ENCODE data around the gene CHPF.

Gene CHPF

DNA sequence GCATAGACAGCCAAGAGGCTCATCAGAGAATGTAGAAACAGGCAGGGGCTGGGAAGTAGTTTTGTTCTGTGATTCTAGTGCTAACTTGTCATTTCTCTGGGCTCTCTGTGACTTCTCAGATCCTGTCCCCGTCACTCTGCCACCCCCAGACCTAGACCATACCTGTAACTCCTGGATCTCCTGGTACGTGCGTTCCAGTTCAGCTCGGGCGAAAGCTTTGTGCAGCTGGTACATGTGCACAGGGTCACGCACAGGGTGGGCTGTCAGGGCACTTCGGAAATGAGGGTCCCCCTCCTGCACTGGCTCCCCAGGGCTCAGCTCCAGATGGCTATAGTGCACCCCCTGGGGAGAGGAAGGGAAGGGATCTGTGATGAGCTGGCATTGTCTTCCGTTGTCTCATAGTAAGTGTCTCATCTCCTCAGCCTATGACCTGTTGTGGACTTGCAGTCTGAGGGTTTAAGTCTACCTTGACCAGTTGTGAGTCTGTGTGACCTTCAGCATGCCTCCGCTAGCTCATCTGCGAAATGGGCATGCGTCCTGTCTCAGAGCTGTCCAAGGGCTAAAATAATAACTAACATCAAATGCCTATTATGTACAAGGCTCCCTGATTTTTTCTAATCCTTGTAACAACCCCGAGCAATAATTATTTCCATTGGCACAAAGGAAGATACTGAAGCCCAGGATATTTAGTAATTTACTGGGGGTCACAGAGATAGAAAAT is 2.7 kb downstream of the CHPF start:
- Histone ChIP-seq H3K9me3 (ENCODE audit: control insufficient read depth, low read length) (no peaks in the 10 kb centered on the region), H3K36me3 (ENCODE audit: control insufficient read depth, insufficient read depth, low read length) (no peaks in the 10 kb centered on the region), H3K27ac (ENCODE audit: insufficient read depth, low read length, poor library complexity, severe bottlenecking) (no peak overlapping the region), H3K27me3 (replicated peaks; ENCODE audit: control insufficient read depth, insufficient read depth, low read length, poor library complexity, severe bottlenecking) (no peaks in the 10 kb centered on the region), H3K4me1 (ENCODE audit: control insufficient read depth, insufficient read depth, low read length, poor library complexity, severe bottlenecking) (peaks cover 25% of the 10 kb centered on the region), H3K4me3 (ENCODE audit: insufficient read depth, low read depth, low read length, poor library complexity, severe bottlenecking) (no peak overlapping the region)
- no peak for DNase-seq

DNA sequence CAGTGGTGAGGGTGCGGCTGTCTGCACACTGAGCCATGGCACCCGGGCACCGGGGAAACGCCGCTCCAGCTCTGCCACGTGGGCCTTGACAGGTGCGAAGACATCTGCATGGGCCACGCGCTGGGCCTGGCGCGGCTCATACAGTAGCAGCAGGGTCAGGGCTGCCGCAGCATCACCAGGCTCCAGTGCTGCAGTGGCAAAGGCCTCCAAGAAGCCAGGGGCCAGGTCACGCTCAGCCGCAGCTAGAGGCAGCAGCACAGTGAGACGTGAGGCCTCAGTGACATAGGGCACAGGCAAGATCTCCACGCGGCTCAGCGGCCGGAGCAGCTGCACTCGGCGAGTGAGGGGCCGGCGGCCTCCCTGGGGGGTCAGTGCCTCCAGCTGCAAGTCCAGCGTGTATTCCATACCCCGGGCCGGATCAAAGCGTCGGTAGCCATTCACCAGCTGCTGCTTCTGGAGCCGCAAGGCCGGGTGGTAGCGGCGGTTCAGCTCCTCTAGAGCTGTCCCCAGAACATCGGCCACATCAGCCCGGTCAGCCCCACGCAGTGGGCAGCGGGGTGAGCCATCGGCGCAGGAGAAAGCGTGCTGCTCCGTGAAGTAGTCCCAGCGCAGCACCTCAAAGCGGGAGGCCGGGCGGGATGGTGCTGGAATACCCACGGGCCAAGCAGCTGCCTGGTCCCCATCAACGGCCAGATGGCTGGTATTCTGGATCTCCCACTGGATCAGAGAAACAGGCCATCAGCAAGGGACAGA is 3.5 kb downstream of the CHPF start:
- no peaks in the 10 kb centered on the region for H3K9me3 ChIP-seq (ENCODE audit: control insufficient read depth, low read length)
- H3K36me3 ChIP-seq (ENCODE audit: control insufficient read depth, insufficient read depth, low read length) = no peaks in the 10 kb centered on the region
- no peak overlapping the region for H3K4me3 ChIP-seq (ENCODE audit: insufficient read depth, low read depth, low read length, poor library complexity, severe bottlenecking)
- H3K27me3 ChIP-seq (replicated peaks; ENCODE audit: control insufficient read depth, insufficient read depth, low read length, poor library complexity, severe bottlenecking) = no peaks in the 10 kb centered on the region
- peaks cover 25% of the 10 kb centered on the region for H3K4me1 ChIP-seq (ENCODE audit: control insufficient read depth, insufficient read depth, low read length, poor library complexity, severe bottlenecking)
- no peak overlapping the region for H3K27ac ChIP-seq (ENCODE audit: insufficient read depth, low read length, poor library complexity, severe bottlenecking)
- DNase-seq = no peak

DNA sequence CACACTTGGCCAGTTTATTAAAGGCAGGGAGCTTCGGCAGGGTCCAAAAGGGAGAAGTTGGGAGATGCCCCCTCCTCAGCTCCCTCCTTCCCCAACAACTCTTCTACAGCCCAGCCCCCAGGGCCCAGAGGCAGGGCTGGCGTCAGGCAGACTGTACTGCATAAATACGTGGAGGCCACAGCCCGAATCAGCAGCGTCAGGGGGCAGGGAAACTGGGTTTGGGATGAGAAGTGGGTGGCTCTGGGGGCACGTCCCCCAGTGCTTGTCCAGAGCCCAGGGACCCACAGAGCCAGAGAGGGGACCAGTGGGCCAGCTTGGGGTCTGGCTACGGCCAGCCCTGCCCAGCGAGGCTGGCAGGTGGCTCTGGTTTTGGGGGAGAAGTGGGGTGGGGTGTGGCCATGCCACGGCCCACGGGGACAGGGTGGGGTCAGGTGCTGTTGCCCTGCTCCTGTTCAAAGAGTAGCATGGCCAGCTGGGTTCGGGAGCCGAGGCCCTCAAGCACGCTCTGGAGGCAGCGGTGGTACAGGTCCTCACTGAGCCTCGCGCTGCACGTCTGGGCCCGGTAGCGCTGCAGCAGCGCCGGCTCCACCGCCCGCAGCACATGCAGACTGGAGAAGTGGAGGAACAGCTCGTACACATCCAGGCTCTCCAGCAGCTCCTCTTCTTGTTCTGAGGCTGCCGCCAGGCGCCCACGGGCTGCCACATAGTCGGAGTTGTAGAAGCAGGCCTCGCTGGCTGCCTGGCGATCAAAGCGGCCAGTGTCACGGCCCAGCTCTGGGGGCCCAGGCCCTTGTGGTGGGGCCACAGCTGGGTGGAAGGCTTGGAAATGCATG is 4.4 kb downstream of the CHPF start:
- H3K9me3 ChIP-seq (ENCODE audit: control insufficient read depth, low read length) = no peaks in the 10 kb centered on the region
- DNase-seq = no peak
- no peak overlapping the region for H3K4me3 ChIP-seq (ENCODE audit: insufficient read depth, low read depth, low read length, poor library complexity, severe bottlenecking)
- no peak overlapping the region for H3K27ac ChIP-seq (ENCODE audit: insufficient read depth, low read length, poor library complexity, severe bottlenecking)
- no peaks in the 10 kb centered on the region for H3K36me3 ChIP-seq (ENCODE audit: control insufficient read depth, insufficient read depth, low read length)
- H3K4me1 ChIP-seq (ENCODE audit: control insufficient read depth, insufficient read depth, low read length, poor library complexity, severe bottlenecking) = peaks cover 23% of the 10 kb centered on the region
- no peaks in the 10 kb centered on the region for H3K27me3 ChIP-seq (replicated peaks; ENCODE audit: control insufficient read depth, insufficient read depth, low read length, poor library complexity, severe bottlenecking)

DNA sequence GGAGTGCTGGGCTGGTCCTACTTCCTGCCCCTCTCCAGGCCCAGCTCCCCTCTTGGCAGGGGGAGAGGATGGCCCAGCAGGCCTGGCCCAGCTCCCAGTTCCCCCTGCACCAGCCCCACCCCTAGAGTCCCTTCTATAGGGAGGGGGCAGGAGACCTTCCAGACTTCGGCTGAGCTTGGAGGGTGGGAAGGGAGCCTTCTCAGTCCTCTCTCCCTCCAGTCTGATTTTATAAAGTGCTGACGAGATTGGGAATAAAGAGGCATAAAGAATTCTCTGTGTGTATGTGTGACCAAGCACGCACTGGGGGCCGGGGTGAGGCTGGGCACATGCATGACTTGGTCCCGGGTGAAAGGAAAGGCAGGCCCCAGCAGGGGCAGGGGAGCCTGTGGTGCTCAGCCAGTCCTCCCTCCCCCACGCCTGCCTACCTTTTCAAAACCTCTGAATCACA is 5.1 kb downstream of the CHPF start:
- Histone ChIP-seq H3K27ac (ENCODE audit: insufficient read depth, low read length, poor library complexity, severe bottlenecking) (no peak overlapping the region), H3K36me3 (ENCODE audit: control insufficient read depth, insufficient read depth, low read length) (no peaks in the 10 kb centered on the region), H3K4me1 (ENCODE audit: control insufficient read depth, insufficient read depth, low read length, poor library complexity, severe bottlenecking) (peaks cover 19% of the 10 kb centered on the region), H3K4me3 (ENCODE audit: insufficient read depth, low read depth, low read length, poor library complexity, severe bottlenecking) (no peak overlapping the region), H3K27me3 (replicated peaks; ENCODE audit: control insufficient read depth, insufficient read depth, low read length, poor library complexity, severe bottlenecking) (no peaks in the 10 kb centered on the region), H3K9me3 (ENCODE audit: control insufficient read depth, low read length) (no peaks in the 10 kb centered on the region)
- DNase-seq = no peak

DNA sequence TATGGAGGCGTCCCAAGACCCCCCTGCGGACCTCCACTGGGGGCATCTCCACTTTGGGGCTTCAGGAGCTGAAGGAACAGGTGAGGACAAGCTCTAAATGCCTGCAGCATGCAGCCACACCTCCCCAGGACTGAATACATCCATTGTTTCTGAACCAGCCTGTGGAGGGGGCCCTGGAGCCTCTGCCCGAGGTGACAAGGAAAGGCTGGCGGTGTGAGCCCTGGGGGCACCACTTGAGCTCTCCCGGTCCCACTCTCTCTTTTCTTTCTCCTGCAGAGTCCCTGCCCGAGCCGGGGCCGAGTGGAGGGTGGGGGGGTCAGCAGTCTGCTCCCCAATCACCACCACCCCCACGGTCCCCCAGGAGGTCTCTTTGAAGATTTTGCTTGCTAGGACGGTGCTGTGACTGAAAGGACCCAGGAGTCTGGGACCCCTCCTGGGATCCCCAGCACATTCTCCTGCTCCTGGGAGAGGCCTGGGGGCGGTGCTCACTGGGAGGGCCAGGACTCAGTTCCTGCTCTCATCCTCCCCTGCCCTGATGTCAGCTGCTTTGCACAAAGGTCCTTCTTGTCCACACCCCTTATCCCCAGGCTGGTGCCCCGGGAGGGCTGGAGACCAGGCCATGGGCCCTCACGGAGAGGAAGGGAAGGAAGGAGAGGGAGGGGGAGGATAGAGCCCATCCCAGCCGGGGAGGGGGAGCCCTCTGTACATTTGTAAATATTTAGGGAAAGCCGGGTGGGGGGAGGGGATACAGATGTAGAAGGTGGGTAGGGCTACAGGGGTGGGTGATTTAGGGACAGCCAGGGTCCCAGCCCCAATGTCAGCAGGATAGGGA is 5.7 kb downstream of the CHPF start:
- no peak overlapping the region for H3K27ac ChIP-seq (ENCODE audit: insufficient read depth, low read length, poor library complexity, severe bottlenecking)
- H3K27me3 ChIP-seq (replicated peaks; ENCODE audit: control insufficient read depth, insufficient read depth, low read length, poor library complexity, severe bottlenecking) = no peaks in the 10 kb centered on the region
- H3K36me3 ChIP-seq (ENCODE audit: control insufficient read depth, insufficient read depth, low read length) = no peaks in the 10 kb centered on the region
- no peak for DNase-seq
- no peaks in the 10 kb centered on the region for H3K9me3 ChIP-seq (ENCODE audit: control insufficient read depth, low read length)
- peaks cover 17% of the 10 kb centered on the region for H3K4me1 ChIP-seq (ENCODE audit: control insufficient read depth, insufficient read depth, low read length, poor library complexity, severe bottlenecking)
- no peak overlapping the region for H3K4me3 ChIP-seq (ENCODE audit: insufficient read depth, low read depth, low read length, poor library complexity, severe bottlenecking)

DNA sequence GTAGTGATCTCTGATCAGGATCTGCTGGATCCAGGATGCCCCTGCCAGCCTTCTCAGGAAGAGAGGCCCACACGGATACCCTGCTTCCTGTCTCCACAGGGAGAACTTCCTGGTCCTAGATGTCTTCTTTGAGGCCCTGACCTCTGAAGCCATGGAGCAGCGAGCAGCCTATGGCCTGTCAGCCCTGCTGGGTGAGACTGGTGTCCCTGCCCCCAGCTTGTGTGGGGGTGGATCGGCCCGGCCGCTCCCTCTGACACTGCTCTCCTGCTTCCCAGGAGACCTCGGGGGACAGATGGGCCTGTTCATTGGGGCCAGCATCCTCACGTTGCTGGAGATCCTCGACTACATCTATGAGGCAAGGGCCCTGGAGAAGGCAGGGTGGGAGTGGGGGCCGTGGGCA is 6.6 kb downstream of the CHPF start:
- no peak for DNase-seq
- peaks cover 8% of the 10 kb centered on the region for H3K4me1 ChIP-seq (ENCODE audit: control insufficient read depth, insufficient read depth, low read length, poor library complexity, severe bottlenecking)
- H3K27me3 ChIP-seq (replicated peaks; ENCODE audit: control insufficient read depth, insufficient read depth, low read length, poor library complexity, severe bottlenecking) = no peaks in the 10 kb centered on the region
- H3K36me3 ChIP-seq (ENCODE audit: control insufficient read depth, insufficient read depth, low read length) = no peaks in the 10 kb centered on the region
- H3K4me3 ChIP-seq (ENCODE audit: insufficient read depth, low read depth, low read length, poor library complexity, severe bottlenecking) = no peak overlapping the region
- H3K27ac ChIP-seq (ENCODE audit: insufficient read depth, low read length, poor library complexity, severe bottlenecking) = no peak overlapping the region
- no peaks in the 10 kb centered on the region for H3K9me3 ChIP-seq (ENCODE audit: control insufficient read depth, low read length)

DNA sequence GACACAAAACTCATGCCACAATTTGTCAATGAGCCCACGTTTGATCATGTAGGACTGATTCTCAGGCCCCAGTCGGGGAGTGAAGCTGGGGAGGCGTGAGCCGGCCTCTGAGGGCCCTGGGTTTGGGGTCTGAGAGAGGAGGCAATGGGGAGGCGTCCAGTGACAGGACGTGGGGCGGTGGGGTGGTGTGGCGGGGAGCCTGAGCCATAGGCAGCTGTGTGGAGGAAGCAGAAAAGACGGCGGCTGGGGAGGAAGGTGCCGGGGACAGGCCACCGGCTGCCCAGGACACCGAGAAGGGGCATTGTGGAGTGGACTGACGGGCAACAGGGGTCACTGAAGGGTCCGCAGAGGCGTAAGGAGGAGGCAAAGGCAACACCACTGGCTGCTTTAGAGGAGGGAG is 7.2 kb downstream of the CHPF start:
- no peak overlapping the region for H3K4me3 ChIP-seq (ENCODE audit: insufficient read depth, low read depth, low read length, poor library complexity, severe bottlenecking)
- H3K9me3 ChIP-seq (ENCODE audit: control insufficient read depth, low read length) = no peaks in the 10 kb centered on the region
- no peaks in the 10 kb centered on the region for H3K36me3 ChIP-seq (ENCODE audit: control insufficient read depth, insufficient read depth, low read length)
- H3K4me1 ChIP-seq (ENCODE audit: control insufficient read depth, insufficient read depth, low read length, poor library complexity, severe bottlenecking) = peaks cover 2% of the 10 kb centered on the region
- no peak overlapping the region for H3K27ac ChIP-seq (ENCODE audit: insufficient read depth, low read length, poor library complexity, severe bottlenecking)
- no peak for DNase-seq
- H3K27me3 ChIP-seq (replicated peaks; ENCODE audit: control insufficient read depth, insufficient read depth, low read length, poor library complexity, severe bottlenecking) = no peaks in the 10 kb centered on the region

DNA sequence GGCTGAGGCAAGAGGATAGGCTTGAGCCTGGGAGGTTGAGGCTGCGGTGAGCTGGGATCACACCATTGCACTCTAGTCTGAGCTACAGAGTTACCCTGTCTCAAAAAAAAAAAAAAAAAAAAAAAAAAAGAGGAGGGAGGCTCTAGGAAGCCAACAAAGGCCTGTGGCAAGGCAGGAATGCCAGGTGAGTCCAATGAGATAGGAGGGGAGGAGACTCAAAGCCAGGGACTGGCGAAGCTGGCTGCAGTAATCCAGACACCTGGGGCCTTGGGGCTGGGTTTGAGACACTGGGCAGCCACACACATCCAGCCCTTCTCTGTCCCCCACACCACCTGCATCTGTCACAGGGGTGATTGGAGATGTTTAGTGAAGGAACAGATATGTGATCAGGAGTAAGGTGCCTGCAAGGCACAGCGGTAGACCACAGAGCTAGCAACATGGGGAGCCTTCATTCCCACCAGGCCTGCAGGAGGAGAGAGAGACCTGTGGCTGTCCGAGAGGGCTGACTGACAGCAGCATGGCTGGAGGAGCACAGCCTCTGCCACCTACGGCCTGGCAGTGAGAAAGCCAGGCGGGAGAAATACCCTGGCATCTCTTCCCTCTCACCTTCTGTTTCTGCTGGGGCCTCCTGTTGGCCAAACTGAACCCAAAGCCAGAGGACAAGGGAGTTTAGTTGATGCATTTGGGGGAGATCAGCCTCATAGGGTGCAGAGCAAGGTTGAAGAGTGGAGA is 9.5 kb downstream of the CHPF start:
- Histone ChIP-seq H3K36me3 (ENCODE audit: control insufficient read depth, insufficient read depth, low read length) (no peaks in the 10 kb centered on the region), H3K4me1 (ENCODE audit: control insufficient read depth, insufficient read depth, low read length, poor library complexity, severe bottlenecking) (no peaks in the 10 kb centered on the region), H3K9me3 (ENCODE audit: control insufficient read depth, low read length) (no peaks in the 10 kb centered on the region), H3K27me3 (replicated peaks; ENCODE audit: control insufficient read depth, insufficient read depth, low read length, poor library complexity, severe bottlenecking) (peaks cover 8% of the 10 kb centered on the region), H3K27ac (ENCODE audit: insufficient read depth, low read length, poor library complexity, severe bottlenecking) (no peak overlapping the region), H3K4me3 (ENCODE audit: insufficient read depth, low read depth, low read length, poor library complexity, severe bottlenecking) (no peak overlapping the region)
- DNase-seq = no peak

DNA sequence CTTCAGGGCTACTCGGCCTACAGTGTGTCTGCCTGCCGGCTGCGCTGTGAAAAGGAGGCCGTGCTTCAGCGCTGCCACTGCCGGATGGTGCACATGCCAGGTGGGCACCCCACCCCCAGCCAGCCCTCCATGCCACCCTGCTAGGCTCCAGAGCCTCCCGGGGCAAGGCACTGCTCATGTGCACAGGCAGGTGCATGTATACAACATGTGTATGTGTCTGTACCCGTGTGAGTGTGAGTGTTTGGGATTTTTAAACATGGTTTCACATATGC is 11.3 kb downstream of the CHPF start:
- H3K9me3 ChIP-seq (ENCODE audit: control insufficient read depth, low read length) = no peaks in the 10 kb centered on the region
- H3K27me3 ChIP-seq (replicated peaks; ENCODE audit: control insufficient read depth, insufficient read depth, low read length, poor library complexity, severe bottlenecking) = peaks cover 8% of the 10 kb centered on the region
- H3K27ac ChIP-seq (ENCODE audit: insufficient read depth, low read length, poor library complexity, severe bottlenecking) = no peak overlapping the region
- H3K4me1 ChIP-seq (ENCODE audit: control insufficient read depth, insufficient read depth, low read length, poor library complexity, severe bottlenecking) = no peaks in the 10 kb centered on the region
- H3K36me3 ChIP-seq (ENCODE audit: control insufficient read depth, insufficient read depth, low read length) = no peaks in the 10 kb centered on the region
- no peak for DNase-seq
- no peak overlapping the region for H3K4me3 ChIP-seq (ENCODE audit: insufficient read depth, low read depth, low read length, poor library complexity, severe bottlenecking)

Data from effector memory CD4-positive, alpha-beta T cell (primary cell).